Mesothelial cell of epicardium (in vitro differentiated cells): Measurements from ENCODE around the gene CPOX. TPM values are rescaled to one million over a fixed set of nuclear protein-coding genes. Genes with fewer than 3 reads are reported as not detected.

Source experiments
- DNase-seq, 2 experiments: peaks; one replicate each; pipeline ENCODE4 v3.0.0; 2021; ENCODE audit warnings: low spot score in 2 of 2; ENCODE audit not compliant: unreplicated experiment in 2 of 2
- H3K27ac Mint-ChIP-seq: 2 replicates; pipeline ENCODE4 v1.8.0; 2021; ENCODE audit warnings: mixed read lengths
- H3K27me3 Mint-ChIP-seq: 2 replicates; pipeline ENCODE4 v1.8.0; 2021; ENCODE audit warnings: low read depth, mixed read lengths
- H3K36me3 Mint-ChIP-seq: 2 replicates; pipeline ENCODE4 v1.8.0; 2021; ENCODE audit warnings: mixed read lengths
- H3K4me1 Mint-ChIP-seq: 2 replicates; pipeline ENCODE4 v1.8.0; 2021; ENCODE audit warnings: mixed read lengths
- H3K4me3 Mint-ChIP-seq: 2 replicates; pipeline ENCODE4 v1.8.0; 2021; ENCODE audit warnings: mild to moderate bottlenecking, moderate library complexity, mixed read lengths
- H3K9me3 Mint-ChIP-seq: 2 replicates; pipeline ENCODE4 v1.8.0; 2021; ENCODE audit warnings: mixed read lengths
- total RNA-seq: library from RNA; stranded (reverse); gene quantifications from 3 replicates; pipeline ENCODE4 v1.2.1, GENCODE V29; 2021
- TF ChIP-seq, protein P1 (sequence below): fragments of 200-600 bp; sonication (generic); IDR thresholded peaks from one replicate; pipeline ENCODE4 v1.5.0; 2021; ENCODE audit warnings: antibody characterized with exemption; ENCODE audit not compliant: unreplicated experiment

Gene CPOX
- total RNA-seq, 1 donor from 2014 or later, result 18.4 TPM

DNA sequence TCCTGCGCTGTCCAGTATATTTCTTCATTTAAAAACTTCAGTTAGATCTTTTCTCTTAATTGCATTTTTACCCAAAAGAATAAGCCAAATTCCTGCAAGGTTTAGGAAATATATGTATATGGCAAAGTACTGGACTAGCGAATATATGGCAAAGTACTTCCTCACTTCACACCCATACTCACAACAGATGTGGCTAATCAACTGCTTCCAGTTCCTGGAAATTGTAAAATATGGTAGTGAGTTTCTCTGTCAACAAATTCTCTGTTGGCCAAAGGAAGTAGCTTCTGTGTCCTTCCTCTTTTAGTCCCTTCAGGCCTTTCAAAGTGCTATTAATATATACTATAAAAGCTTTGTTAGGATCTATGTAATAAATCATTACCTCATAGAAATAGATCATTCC lies 39.7 kb downstream of the CPOX start:
- Mint-ChIP-seq H3K27me3 (peaks cover 35% of the 10 kb centered on the region), H3K4me3 (no peak overlapping the region)

DNA sequence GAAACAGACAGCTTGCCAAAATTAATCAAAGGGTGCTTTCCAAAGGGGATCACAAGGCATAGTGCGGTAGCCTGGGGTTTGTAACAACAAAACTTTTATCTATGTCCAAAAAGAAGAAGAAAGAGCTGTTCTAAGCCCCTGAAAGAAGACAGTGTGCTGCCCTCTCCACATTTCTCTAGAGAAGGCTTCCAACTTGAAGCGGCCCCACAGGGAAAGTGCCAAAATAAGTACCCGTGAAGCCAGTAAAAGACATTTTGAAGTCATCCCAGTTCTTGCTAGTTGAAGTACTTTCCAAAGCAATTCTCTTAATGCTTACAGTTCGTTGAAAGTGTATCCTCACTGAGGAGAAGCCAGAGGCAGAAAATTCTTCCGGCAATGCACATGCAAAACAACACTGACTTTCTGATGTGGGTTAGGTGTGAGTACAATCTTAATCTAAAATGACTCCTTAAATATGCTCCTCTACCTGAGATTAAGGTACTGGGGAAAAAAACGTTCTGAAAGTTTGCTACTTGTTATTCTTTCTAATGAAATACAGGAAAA lies 40.3 kb downstream of the CPOX start:
- no peaks in the 10 kb centered on the region for H3K9me3 Mint-ChIP-seq

More for the DNA sequence above, 39.7 kb downstream of the CPOX start:
- Mint-ChIP-seq H3K9me3 (no peaks in the 10 kb centered on the region), H3K27ac (no peak overlapping the region), H3K36me3 (no peaks in the 10 kb centered on the region), H3K4me1 (no peaks in the 10 kb centered on the region)
- no peak for DNase-seq
- TF ChIP-seq, protein P1, sequence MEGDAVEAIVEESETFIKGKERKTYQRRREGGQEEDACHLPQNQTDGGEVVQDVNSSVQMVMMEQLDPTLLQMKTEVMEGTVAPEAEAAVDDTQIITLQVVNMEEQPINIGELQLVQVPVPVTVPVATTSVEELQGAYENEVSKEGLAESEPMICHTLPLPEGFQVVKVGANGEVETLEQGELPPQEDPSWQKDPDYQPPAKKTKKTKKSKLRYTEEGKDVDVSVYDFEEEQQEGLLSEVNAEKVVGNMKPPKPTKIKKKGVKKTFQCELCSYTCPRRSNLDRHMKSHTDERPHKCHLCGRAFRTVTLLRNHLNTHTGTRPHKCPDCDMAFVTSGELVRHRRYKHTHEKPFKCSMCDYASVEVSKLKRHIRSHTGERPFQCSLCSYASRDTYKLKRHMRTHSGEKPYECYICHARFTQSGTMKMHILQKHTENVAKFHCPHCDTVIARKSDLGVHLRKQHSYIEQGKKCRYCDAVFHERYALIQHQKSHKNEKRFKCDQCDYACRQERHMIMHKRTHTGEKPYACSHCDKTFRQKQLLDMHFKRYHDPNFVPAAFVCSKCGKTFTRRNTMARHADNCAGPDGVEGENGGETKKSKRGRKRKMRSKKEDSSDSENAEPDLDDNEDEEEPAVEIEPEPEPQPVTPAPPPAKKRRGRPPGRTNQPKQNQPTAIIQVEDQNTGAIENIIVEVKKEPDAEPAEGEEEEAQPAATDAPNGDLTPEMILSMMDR, result no peak

DNA sequence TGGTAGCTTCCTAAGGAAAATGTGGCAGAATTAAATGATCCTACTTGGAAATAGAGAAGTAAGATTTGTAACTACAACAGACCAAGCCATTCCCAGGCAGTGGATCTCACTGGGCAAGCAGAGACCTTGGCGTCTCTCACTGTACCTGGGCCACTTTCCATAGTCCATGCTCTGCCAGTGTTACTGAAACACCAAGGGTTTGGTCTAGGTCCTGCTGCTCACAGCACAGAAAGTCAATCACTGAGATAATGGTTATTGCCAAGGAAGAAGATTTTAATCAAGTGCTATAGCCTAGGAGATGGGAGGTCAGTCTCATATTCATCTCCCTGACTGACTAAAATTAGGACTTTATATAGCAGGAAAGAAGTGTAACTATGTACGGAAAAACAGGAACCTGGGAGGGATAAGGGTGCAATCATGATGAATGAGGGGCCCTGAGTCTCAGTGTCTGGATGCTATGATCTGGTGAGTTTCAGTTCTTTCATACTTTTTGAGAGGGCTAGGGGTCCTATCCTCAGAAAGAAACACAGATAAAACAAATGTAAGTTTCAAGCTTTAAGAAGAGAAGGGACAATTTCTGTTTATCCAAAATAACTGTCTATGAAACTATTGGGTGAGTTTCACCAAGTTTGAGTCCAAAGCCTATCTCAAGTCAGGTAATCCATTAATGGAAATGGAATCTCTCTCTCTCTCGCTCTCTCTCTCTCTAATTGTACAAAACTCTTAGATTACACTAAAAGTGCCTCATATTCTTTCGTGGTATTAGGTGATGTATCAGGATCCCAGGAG lies 41.0 kb downstream of the CPOX start:
- H3K36me3 Mint-ChIP-seq, result no peaks in the 10 kb centered on the region
- H3K9me3 Mint-ChIP-seq, result no peaks in the 10 kb centered on the region
- no peak overlapping the region for H3K27ac Mint-ChIP-seq
- no peaks in the 10 kb centered on the region for H3K4me1 Mint-ChIP-seq
- no peak for DNase-seq
- TF ChIP-seq, protein P1, result no peak
- H3K27me3 Mint-ChIP-seq, result peaks cover 29% of the 10 kb centered on the region
- no peak overlapping the region for H3K4me3 Mint-ChIP-seq

More for the DNA sequence above, 40.3 kb downstream of the CPOX start:
- Mint-ChIP-seq H3K27me3 (peaks cover 33% of the 10 kb centered on the region), H3K36me3 (no peaks in the 10 kb centered on the region), H3K27ac (no peak overlapping the region), H3K4me1 (no peaks in the 10 kb centered on the region), H3K4me3 (no peak overlapping the region)
- DNase-seq, result no peak
- TF ChIP-seq, protein P1, result no peak

DNA sequence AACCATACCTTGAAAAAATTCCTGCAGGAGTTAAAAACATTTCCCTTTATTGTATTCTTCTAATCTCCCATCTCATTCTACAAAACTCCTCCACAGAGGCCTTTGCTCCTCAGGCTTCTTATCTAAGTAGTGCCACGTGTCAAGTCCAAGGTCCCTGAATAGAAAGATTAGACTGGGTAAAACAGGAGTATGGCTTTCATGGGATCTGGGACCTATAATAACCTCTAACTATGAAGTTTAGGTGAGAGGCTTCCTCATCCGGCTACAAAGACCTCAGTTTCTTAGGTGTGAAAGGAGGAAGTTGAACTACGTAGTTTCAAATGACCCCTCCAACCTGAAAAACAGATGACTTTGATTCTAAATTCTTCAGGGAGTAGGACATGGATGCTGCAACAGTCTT lies 41.7 kb downstream of the CPOX start:
- H3K4me3 Mint-ChIP-seq, result no peak overlapping the region
- H3K4me1 Mint-ChIP-seq, result no peaks in the 10 kb centered on the region
- TF ChIP-seq, protein P1, result no peak
- no peaks in the 10 kb centered on the region for H3K36me3 Mint-ChIP-seq
- DNase-seq, result no peak
- peaks cover 24% of the 10 kb centered on the region for H3K27me3 Mint-ChIP-seq
- H3K27ac Mint-ChIP-seq, result no peak overlapping the region
- H3K9me3 Mint-ChIP-seq, result no peaks in the 10 kb centered on the region

DNA sequence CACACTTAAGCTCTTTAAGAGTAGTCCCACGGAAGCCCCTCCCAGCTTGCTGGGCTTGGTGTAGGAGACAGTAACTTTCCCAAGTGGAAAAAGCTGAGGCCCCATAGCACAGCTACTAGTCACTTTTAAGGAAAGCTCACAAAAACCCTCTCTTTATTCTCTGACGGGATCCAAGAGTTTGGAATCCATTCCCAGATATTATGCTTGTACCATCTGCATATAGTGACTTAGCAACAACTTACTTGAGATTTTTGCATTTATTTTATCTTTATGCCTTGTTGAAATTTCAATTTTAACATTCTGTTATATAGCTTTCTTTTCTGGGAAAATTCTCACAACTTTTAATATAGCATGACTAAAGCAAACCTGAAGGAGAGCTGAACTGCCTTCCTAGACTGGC lies 42.2 kb downstream of the CPOX start:
- H3K9me3 Mint-ChIP-seq, result no peaks in the 10 kb centered on the region
- TF ChIP-seq, protein P1, result no peak
- H3K27ac Mint-ChIP-seq, result no peak overlapping the region
- peaks cover 20% of the 10 kb centered on the region for H3K27me3 Mint-ChIP-seq
- H3K4me3 Mint-ChIP-seq, result no peak overlapping the region
- H3K4me1 Mint-ChIP-seq, result no peaks in the 10 kb centered on the region
- no peaks in the 10 kb centered on the region for H3K36me3 Mint-ChIP-seq
- no peak for DNase-seq
